Fibroblast of skin of back (primary cell): ENCODE data around the gene RNF224.
"Not testable (repeated sequence)": the region's sequence is repeated elsewhere in the genome, so short reads cannot be mapped to it uniquely, and the experiment has no call there.

Source experiments
- DNase-seq: peaks from one replicate; pipeline ENCODE4 v3.0.0-alpha.2; 2013

RNF224 gene

DNA sequence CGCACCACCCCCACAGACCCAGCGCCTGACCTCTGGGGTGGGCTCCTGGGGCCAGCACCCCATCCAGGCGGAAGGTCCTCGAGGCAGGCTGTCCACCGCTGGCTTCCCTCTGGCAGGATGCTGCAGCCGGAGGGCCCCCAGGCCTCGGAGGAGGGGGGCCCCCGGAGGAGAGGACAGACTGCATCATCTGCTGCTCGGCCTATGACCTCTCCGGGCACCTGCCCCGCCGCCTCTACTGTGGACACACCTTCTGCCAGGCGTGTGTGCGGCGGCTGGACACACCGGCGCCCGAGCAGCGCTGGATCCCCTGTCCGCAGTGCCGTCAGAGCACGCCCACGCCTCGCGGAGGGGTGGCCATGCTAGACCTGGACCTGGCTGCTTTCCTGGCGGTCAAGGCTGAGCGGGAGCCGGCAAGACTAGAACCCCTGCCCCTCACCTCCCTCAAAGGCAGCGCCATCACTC is 1.2 kb downstream of the RNF224 start:
- DNase-seq, result no peak

DNA sequence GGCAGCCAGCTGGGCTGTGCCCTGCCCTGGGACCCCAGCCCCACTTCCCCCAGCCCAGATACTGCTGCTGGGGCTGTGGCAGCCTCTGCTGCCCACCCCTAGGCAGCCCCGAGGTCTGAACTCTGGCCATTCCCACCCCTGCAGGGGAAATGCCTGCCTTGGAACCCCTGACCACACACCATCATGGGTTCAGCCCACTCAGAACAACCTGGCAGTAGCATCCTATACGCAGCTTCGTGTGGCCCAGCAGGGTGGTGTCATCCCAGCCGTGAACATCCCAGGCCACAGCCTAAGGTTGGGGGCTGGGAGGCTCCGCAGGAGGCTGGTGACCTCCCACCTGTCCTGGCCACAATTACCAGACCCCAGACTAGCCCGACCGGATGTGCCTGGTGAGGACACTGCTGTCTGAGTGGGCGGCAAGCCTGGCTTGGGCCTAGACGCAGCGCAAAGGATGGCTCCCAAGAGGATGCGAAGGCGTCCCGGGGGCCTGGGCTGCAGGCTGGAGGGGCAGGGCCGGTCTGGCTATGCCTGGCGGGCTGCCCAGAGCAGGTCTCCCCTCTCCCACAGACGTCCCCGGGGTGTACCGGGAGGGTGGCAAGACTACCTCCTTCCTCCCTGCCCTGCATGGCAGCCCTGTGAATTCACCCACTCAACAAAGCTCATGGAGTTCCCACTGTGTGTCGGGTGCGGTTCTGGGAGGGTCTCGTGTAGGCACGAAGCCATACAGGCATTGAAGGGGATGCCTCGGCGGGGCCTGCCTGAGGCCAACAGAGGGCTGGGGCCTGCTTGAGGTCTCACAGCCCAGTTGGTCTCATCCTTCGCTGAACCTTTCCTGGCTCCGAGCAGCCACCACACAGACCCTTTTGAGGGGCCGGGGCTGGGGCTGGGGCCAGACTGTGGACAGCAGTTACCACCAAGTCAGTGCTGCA is 1.9 kb downstream of the RNF224 start:
- DNase-seq, result no peak

GRCh38 chr9:137229903-137230704 is 2.8 kb downstream of the RNF224 start:
- no peak for DNase-seq

- DNase-seq, result no peak
Observed at GRCh38 chr9:137230705-137231371, 3.5 kb downstream of the RNF224 start, which contains the start of gene SLC34A3. Gene SLC34A3, plus strand, starts transcription at chr9:137230901. Its CDS starts 802 bp downstream, at chr9:137231703.

DNA sequence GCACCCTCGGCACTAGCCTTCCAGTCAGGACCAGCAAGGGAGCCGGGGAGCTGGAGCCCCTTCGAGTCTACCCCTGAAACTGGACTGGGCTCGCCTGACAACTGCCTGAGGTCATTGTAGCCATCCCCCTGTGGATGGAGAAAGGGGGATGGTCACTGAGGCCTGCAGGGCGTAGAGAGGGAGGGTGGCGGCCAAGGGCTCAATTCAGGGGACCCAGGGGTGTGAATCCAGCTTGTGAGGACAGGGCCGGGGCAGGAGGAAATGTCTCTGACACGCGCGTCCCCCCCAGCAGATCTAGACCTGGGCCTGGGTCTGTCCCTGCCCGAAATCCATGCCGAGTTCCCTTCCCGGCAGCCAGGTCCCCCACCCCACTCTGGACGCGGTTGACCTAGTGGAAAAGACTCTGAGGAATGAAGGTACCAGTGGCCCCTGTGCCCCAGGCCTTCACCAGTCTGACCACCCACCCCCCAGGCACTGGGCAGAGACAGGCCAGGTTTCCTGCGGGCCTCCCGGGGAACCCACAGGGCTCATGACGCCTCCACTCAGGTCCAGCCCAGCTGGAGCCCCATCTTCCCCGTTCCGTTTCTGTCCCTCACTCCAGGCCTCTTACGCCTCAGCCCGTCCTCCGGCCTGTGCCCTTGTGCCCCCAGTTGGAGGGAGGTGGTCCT is 4.2 kb downstream of the RNF224 start:
- no peak for DNase-seq

- no peak for DNase-seq
Observed at GRCh38 chr9:137232101-137232500, 4.8 kb downstream of the RNF224 start.

GRCh38 chr9:137232510-137232909 is 5.2 kb downstream of the RNF224 start:
- no peak for DNase-seq

- no peak for DNase-seq
Observed at GRCh38 chr9:137233143-137233980, 6.1 kb downstream of the RNF224 start.

DNA sequence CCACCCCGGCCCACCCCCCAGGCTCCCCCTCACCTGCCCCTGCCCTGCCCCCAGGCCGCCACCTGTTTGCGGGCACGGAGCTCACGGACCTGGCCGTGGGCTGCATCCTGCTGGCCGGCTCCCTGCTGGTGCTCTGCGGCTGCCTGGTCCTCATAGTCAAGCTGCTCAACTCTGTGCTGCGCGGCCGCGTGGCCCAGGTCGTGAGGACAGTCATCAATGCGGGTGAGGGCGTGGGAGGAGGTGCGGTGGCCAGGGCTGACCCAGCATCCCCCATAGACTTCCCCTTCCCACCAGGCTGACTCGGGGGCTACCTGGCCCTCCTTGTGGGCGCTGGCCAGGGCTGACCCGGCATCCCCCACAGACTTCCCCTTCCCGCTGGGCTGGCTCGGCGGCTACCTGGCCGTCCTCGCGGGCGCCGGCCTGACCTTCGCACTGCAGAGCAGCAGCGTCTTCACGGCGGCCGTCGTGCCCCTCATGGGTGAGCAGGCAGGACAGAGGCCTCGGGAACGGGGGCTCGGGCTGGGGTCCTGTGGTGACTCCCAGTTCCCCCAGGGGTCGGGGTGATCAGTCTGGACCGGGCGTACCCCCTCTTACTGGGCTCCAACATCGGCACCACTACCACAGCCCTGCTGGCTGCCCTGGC is 6.9 kb downstream of the RNF224 start:
- no peak for DNase-seq

DNA sequence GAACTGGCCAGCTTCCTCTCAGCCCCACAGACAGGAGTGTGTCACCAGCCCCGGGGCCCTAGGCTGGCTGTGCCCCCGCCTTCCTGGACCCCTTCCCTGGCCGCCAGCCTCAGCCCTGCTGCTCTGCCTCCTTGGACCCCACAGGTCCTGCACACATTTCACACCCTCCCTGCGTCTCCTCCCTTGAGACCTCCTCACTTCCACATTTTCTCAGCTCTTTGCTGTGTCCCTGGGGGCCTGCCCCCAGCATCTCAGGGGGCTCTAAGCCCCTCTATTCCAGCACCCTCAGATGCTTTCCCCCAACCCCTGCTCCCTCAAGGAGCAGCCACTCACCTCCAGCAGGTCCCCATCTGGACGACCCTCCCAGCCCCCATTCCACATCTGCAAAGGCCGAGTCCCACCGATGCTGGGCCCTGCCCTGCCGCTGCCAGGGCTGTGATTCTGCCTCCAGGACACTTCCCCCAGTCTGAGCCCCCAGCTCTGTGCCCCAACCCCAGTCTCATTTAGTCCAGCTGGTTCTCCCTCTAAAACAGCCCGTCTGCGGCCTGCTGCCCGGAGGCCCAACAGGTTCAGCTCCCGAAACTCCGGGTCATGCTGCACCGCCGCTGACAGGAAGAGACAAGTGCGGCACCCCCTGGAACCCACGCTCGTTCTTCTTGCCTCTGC is 7.6 kb downstream of the RNF224 start:
- DNase-seq, result no peak

- no peak for DNase-seq
Observed at GRCh38 chr9:137235424-137236237, 8.3 kb downstream of the RNF224 start.

DNA sequence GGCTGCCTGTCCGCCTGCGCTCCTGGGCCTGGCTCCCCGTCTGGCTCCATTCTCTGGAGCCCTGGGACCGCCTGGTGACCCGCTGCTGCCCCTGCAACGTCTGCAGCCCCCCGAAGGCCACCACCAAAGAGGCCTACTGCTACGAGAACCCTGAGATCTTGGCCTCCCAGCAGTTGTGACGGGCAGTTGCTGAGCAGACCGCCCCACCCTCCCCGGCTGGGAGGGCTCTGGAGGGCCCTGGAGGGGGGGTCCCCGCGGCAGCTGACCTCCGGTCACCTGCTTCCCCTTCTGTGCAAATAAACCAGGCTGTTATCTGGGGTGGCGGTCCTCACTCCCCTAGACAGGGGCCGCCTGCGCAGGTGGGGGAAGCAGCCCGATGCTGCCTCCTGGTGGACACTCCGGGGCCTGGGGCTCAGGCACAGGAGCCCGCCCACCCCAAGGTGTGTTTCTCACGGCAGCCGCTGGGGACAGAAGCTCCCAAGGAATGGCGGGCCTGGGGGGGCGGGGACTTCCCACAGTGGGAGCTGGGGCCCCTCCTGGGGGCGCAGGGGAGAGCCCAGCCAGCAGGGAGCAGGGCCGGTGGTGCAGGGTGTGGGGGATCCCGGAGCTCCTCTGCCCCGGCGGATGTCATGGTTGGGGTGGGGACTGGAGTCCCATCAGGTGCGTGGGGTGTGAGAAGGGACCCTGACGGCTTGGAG is 9.1 kb downstream of the RNF224 start:
- peak; percentile 71 for DNase-seq

- no peak for DNase-seq
Observed at GRCh38 chr9:137236936-137237421, 9.7 kb downstream of the RNF224 start.

- DNase-seq, result no peak
Observed at GRCh38 chr9:137237759-137238726, 10.7 kb downstream of the RNF224 start.

DNA sequence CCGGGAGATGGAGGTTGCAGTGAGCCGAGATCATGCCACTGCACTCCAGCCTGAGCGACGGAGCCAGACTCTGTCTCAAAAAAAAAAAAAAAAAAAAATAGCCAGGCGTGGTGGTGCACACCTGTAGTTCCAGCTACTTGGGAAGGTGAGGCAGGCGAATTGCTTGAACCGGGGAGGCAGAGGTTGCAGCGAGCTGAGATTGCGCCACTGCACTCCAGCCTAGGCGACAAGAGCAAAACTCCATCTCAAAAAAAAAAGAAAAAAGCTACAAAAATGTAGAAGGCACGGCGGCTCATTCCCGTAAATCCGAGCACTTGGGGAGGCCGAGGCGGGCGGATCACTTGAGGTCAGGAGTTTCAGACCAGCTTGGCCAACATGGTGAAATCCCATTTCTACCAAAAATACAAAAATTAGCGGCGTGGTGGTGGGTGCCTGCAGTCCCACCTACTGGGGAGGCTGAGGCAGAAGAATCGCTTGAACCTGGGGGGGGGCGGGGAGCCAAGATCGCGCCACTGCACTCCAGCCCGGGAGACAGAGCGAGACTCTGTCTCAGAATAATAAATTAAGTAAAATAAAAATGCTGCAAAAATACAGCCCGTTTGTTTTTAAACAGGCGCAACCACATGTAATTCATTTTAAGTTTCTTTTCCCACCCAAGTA is 12.4 kb downstream of the RNF224 start:
- not testable (repeated sequence) for DNase-seq

DNA sequence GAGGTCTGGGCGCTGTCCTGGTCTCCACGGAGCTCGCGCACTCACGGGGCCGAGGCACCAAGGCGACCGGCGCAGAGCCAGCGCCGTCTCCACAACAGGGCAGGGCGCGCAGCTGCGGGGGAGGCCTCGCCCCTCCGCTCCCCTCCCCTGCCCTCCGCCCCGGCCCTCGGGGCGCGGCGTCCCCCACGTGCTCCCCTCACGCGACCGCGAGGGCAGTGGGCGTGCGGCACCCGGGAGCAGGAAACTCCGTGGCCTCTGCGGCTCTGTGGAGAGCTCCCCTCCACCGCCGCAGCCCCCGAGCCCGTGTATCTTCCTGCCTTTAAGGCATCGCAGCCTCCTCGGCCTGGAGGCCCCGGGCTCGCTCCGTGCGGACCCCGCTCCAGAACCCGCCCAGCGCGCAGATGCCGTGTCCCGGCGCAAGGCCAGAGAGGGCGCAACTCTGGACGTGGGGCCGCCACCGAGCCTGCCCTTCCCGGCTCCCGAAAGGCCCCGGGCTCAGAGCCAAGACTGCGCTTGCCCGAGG is 13.1 kb downstream of the RNF224 start:
- peak; percentile 67 for DNase-seq
